ENCODE data around the gene CCBE1.
A peak's percentile ranks its signal among the peaks of the same experiment; 100 is the strongest.
"Not testable (repeated sequence)": the region's sequence is repeated elsewhere in the genome, so short reads cannot be mapped to it uniquely, and the experiment has no call there.

The CCBE1 gene

DNA sequence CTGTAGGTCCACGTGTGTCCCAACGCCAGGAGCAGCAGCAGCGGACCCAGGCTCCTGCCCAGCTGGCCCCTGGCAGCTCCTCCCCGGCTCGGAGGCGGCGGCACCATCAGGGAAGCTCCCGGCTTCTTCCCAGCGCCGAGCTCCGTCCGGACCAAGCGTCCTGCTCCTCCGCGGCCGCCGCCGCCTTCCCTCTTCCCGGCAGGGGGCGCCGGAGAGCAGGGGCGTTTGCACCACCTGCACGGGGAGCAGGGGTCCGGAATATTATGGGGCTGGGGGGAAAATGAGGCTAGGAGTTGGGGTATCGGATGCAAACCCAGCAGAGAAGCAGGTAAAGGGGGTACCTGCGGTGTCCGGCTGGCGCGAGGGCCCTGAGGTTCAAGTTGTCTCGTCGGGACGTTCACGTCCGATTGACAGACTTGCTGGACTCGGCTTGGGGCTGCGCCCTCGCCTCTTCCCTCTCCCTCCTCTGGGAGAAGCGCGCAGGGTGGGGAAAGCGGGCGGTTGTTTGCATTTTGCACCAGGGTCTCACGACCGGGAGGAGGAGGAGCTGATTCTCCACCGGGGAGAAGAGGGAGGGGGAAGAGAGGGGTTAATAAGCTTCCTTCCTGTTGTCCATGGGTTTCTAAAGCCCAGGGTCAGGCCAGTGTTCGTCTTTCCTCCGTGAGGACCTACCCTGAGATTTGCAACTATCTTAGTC lies at the start of gene CCBE1:
TSS of gene CCBE1 (minus strand) at position 188 of the 697 bp plus-strand sequence.
- peak in 1 of 2 experiments; percentile 46 for DNase-seq (ENCODE audit: low read depth in 2 of 2)

DNA sequence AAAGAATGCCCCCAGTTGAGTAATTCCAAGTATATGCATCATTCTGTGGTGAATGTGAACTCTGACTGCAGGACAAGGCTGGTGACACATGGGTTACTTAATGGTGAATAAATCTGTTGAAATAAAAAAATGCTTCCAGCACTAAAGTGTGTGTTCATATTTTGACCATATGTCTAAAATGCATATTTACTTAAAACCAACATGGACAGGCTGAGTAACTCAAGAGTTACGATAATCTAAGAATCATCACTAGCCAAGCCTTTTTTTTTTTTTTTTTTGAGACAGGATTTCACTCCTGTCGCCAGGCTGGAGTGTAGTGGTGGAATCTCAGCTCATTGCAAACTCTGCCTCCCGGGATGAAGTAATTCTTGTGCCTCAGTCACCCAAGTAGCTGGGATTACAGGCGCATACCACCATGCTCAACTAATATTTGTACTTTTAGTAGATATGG lies 47.1 kb upstream of the CCBE1 start:
- DNase-seq (ENCODE audit: low read depth in 2 of 2), result peak; percentile 97

DNA sequence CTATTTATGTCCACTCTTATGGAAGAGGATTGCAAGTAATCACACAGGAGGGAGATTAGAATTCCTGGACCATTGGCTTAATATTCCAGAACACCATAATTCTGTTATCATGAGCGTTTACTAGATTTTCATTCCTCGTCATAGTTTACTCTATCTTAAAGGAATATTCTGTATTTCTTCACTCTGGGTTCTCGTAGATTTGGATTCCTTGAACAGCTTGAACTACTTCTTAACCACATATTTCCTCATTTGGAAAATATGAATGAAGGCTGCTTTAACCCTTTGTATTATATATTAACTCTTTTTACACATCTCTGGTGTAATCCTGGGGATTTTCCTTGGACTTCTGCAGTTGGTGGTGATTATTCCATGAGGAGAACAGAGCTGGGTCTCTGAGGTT lies 46.3 kb upstream of the CCBE1 start:
- DNase-seq (ENCODE audit: low read depth in 2 of 2), result peak; percentile 72 to 81

DNA sequence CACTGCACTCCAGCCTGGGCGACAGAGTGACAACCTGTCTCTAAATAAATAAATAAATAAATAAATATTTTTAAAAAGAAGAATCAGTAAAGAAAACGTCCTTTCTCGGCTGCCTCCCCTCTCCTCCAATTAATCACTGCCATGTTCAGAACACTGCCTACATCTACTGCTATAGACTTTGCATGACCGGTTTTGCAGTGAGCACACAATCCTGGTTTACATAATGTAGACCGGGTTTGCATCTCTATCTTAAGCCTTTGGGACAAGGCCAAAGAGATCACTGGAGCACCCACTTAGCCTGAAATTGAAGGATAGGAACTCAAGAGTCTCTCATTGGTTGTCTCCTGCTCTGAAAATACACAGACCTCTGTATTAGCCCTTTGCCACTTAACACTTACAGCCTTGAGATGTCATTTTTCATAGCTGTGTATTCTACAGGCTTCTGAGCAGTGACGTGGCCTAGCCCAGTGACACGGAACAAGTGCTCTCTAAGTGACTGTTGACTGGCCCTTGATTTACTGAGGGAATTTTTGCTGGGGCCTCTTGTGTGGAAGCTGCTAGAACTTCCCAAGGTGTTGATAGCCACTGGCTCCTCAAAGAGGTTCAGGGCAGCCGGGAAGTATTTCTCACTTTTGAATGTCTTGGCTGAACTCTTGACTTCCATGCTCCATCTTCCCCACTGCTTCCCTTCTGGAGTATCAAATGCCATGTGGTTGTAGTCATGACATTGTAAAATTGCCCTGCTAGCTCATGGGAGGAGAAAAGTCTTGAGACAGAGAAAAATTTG lies 45.3 kb upstream of the CCBE1 start:
- peak; percentile 67 to 72 for DNase-seq (ENCODE audit: low read depth in 2 of 2)

DNA sequence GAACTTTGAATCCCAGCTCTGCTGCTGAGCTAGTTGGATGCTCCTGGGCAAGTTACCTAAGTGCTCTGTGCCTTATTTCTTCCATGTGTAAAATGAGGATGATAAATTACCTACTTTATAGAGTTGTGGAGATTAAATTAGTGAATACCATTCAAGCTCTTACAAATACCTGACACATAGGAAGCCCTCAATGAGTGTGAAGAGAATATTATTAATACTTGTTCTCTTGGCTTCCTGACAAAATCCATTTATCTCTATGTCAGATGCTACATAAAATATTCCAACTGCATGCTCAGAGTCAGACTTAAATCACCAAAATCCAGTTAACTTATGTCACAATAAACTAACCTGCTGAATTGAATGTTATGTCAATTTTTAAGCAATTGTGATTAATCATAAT lies 42.9 kb upstream of the CCBE1 start:
- no peak for DNase-seq (ENCODE audit: low read depth in 2 of 2)

DNA sequence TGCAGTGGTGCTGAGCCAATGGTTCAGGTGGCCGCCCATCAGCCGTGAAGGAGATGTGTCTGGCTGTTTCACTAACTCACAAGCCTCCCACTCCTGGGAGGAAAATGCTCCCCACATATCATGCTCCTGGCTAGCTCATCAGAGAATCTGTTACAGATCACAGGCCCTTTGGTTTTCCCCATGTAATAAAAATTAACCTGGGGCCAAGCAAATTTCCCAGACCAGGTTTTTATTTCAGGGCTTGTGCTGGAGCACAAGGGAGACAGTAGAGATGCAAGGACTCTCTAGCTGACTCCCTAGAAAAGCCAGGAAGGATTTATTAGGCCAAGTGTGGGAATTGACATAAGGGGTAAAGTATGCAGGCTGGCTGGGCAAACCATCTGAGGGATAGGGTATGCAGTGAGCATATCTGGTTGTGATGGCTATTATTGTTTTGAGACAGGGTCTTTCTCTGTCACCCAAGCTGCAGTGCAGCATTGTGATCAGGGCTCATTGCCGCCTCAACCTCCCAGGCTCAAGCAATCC lies 40.6 kb upstream of the CCBE1 start:
- no peak for DNase-seq (ENCODE audit: low read depth in 2 of 2)

DNA sequence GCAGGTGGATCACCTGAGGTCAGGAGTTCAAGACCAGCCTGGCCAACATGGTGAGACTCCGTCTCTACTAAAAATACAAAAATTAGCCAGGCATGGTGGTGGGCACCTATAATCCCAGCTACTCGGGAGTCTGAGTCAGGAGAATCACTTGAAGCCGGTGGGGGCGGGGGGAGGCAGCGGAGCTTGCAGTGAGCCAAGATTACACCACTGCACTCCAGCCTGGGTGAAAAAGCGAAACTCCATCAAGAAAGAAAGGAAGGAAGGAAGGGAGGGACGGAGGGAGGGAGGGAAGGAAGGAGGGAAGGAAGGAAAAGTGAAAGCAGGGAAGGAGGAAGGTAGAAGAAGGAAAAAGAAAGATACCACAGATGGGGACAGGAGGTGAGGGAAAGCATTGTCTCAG lies 40.1 kb upstream of the CCBE1 start:
- not testable (repeated sequence) for DNase-seq (ENCODE audit: low read depth in 2 of 2)

DNA sequence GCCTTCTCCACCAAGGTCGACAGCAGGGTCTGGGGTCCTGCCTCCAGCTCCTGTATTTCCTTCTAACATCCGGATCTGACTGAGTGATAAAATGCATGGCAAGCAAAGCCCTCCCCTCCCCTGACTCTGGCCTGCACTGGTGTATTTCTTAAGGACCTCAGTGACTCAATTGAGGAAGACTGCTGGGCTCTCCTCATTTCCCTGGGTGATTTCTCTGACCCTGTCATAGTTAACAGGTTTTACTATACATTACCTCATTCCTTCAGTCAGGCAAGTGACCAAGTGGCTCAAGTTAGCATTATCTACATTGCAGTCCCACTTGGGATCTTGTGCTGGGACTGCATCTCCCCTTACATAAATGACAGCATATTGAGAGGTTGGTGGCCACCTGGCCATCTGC lies 38.8 kb upstream of the CCBE1 start:
- no peak for DNase-seq (ENCODE audit: low read depth in 2 of 2)

DNA sequence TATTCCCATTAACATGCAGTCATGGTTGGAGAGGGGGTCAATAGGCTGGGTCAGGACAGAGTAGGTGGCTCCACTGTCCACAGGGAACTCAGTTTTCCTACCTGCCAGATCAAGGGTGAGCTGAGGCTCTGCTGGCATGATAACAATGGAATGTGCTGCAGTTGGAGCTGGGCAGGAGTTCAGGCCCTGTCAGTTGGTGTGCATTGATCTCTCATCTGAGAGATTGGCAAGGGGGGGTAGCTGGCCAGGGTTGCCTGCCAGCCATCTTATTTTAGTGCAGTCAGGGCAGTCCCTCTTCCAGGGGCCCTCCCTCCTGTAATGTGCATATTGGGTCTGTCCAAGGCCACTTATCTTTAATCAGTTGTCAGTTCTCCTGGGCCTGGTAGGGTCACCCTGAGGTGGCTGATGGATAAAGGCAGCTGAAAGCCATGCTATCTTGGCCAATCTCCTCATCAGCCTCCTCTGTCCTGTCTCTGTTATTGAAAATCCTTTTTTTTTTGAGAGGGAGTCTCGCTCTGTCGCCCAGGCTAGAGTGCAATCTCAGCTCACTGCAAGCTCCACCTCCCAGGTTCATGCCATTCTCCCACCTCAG lies 38.1 kb upstream of the CCBE1 start:
- no peak for DNase-seq (ENCODE audit: low read depth in 2 of 2)

DNA sequence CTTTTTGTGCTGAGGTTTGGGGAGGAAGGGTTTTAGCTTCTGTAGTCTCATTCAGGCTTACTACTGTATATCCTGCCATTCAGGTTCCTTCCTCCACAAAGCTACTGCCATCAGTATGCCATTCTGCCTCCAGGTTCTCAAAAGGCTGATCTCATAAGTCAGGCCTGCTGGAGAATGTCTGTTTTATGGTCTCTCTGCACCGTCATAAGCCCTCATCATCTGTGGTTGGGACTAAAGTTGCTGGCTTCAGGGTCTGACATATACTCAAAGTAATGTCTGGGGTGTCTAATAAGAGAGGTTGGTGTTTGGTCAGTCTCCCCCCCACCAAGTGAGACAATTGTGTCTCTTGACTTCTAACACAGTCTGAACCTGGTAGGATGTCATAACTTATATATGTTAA lies 36.2 kb upstream of the CCBE1 start:
- DNase-seq (ENCODE audit: low read depth in 2 of 2), result no peak

DNA sequence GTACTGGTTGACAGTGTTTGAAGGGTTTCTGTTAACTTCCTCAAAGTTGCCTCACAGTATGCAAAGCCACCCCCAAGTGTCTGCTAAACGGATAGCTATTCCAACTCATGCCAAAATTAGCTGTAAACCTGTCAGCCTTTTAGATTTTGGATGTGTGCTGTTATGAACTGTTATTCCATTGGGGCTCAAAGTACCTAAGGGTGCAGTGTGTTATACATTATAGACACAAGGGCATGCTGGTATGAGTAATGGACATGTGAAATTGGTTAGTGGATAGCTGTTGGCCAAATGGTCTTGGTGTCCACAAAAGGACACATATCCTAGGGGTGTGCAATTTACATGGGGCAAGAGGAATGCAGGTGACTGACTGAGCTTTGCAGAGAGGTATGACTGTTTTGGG lies 33.7 kb upstream of the CCBE1 start:
- no peak for DNase-seq (ENCODE audit: low read depth in 2 of 2)

DNA sequence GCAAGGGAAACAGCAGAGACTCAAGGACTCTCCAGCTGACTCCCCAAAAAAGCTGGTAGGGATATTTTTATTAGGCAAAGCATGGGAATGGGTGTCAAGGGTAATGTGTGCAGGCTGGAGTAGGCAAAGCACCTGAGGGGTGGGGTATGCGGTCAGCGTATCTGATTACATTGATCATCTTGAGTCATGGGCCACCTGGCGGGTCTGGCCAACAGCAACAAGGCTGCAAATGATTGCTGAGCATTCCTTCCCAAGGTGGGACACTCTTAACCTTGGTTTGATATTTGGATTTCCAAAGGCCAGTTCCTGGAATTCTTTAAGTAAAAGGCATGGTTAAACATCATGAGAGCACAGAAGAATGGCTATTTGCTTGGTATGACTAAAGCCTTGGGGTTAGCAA lies 32.6 kb upstream of the CCBE1 start:
- DNase-seq (ENCODE audit: low read depth in 2 of 2), result no peak

DNA sequence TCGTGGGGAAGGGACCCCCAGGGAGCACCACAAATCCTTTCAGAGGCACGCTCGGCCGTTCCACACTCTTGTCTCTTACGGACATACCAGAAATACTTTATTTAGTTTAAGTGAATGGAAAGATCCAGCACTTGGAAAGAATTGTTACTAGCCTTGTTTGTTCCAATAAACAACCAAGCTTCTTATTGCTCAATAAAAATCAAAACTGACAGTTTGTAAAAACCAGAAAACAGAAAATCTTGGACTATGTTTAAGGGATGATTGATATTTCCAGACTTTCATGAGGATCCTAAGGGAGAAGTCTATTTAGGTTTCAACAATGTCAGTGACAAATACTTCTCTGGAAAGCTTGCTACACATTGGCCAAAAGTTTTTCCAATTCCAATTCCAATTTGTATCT lies 31.6 kb upstream of the CCBE1 start:
- no peak for DNase-seq (ENCODE audit: low read depth in 2 of 2)

DNA sequence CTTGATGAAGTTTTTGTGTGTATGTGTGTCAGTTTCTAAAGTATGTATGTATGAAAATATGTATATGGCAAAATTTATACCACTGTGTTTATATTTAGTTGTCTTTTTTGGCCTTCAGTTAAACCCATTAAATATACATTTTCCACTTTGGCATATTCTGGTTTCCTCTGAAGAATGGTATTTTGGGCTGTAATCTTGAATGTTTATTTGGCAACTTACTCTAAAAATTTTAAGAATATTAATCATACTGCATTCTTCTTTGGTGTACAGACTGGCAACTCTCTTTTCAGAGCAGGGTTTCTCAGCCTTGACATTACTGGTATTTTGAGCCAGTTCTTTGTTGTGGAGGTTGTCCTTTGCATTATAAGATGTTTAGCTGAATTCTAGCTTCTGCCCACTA lies 27.9 kb upstream of the CCBE1 start:
- DNase-seq (ENCODE audit: low read depth in 2 of 2), result no peak

DNA sequence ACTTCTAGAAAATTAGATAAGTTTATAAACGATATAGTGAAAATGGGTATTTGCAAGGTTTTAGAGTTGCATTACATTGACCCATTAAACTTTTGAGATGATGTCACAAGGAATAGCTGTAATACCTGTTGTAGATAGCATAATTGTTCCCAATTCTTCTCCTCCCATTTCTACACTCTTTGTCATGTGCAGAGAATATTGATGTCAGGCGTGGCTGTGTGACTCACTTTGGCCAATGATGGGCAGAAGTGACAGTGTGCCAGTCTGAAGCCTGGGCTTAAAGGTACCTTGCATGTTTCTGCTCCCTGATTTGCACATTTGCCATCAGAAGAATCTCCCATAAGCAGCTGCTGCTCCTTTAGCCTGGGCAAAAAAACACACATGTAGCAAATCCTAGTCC lies 26.9 kb upstream of the CCBE1 start:
- no peak for DNase-seq (ENCODE audit: low read depth in 2 of 2)

DNA sequence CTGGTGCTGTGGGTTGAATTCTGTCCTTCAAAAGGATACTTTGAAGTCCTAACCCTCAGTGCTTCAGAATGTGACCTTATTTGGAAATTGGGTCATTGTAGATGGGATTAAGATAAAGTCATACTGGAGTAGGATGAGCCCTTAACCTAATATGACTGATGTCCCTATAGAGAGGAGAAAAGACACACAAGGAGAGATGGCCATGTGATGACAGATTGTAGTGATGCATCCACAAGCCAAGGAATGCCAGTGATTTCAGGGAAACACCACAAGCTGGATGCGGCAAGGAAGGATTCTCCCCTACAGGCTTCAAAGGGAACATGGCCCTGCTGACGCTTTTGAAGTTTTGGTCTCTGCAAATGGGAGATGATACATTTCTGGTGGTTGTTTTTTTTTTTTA lies 24.7 kb upstream of the CCBE1 start:
- no peak for DNase-seq (ENCODE audit: low read depth in 2 of 2)

DNA sequence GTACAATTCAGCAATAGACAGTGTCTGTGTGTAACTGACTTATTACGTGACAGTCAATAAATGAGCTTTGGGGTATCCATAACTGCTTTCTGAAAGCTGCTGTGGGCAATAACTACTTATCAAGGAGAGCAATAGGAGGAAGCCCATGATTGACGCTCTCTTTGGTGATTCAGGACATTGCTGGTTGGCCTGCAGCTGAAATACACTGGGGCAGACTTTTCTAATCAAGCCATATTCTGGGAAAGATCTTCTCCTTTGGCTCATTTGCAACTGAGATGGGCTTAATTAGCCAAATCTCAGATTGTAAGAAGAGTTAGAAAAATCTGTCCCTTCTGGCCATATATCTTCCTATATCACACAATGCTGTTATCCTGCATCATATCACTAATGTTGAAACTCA lies 24.0 kb upstream of the CCBE1 start:
- no peak for DNase-seq (ENCODE audit: low read depth in 2 of 2)

DNA sequence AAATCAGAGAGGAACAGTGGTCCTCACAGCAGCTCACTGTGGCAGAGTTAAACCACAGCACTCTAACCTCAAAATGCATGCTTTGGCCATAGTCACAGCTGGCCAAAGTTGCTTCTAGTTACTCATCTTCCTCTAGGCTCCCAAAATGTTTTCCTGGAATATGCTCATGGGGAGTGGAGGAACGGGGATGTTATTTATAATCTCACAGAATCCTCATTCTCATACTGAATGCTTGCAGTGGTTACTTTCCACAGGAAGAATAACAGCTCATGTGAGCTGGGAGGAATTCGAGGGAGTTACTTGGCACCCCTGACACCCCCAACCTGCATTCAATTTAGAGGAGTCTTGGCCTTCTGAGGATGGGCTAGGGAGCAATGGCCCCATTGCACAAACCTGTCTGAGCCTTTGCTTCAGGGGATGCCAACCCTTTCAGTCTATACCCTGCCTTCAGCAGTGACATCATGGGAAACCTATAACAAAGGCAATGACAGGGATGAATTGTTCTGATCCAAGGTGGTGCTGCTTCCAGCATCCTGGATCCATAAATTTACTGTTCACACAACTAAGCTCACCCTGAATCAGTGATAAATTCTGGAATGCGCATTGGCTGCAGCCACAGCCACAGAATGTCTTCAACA lies 22.4 kb upstream of the CCBE1 start:
- DNase-seq (ENCODE audit: low read depth in 2 of 2), result peak; percentile 79 to 80

DNA sequence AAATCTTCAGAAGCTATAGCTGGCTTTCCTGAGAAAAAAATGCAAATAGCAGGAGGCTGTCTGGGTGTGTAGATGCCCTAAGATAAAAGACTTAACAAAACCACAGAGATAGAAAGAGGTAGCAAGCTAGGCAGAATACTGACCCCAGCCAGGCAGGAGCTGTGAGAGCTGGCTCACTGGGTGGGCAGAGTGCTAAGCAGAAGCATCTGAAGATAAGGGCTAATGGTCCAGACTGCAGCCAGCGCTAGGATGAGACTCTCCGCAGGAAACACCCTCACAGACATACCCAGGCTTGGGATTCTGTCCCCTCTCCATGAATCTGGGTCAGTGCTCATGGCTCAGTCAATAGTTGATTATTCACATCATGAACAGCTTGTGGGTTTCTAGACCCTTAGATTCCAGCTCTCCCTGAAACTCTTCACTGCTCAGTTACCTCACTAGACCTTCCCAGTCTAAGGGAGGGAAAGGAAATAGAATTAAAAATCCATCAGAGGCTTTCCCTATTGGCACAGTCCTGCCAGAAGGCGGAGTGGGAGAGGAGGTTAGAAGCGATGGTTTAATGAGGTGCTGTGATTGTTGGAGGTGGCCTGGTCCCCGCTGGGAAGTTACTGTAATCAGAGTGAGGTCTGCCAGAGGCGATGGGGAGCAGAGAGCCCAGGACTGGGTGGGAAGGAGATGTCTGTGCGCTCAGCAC lies 21.4 kb upstream of the CCBE1 start:
- no peak for DNase-seq (ENCODE audit: low read depth in 2 of 2)

DNA sequence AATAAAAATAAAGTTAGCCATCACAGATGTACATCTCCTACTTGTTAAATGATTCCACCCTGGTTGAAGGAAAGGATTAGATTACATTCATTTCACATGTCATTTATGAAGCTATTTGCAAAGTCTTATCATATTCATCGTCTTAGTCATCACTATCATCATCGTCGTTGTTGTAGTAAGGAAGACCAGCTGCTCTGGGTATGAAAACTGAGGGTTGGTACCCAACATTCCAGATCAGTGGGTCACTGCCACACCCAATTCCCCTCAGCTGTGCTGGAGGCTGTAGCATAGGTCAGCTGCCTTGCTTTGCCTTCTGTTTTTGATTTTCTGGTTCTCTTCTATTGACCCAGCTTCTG lies 20.9 kb upstream of the CCBE1 start:
- peak; percentile 90 to 91 for DNase-seq (ENCODE audit: low read depth in 2 of 2)

DNA sequence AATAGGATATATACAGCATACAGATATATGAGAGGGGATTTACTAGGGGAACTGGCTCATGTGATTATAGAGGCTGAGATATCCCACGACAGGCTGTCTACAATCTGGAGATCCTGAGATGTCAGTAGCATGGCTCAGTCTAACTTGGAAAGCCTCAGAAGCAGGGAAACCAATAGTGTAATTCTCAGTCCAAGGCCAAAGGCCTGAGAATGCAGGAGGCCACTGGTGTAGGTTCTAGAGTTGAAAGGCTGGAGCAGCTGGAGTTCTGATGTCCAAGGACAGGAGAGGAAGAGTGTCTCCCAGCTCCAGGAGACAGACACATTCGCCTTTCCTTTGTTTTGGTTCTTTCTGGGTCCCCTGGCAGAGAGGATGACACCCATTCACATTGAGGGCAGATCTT lies 20.1 kb upstream of the CCBE1 start:
- no peak for DNase-seq (ENCODE audit: low read depth in 2 of 2)

DNA sequence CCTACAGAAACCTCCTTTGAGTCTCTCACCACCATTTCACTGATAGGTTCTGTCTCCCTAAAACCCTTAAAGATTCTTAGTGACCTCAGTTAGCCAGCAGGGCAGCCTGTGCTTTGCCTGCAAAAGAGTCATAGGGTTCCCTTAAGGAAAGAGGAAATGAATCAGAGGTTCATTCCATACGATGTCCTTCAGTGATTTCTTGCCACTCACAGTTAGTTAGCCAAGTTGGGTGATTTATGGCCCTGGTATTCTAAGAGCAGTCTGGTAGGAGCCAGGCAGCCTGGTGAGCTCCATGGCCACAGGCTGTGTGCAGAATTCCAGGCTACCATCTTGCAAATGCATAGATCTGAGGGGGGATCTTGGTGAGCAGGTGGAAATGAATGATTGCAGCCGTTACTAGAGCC lies 18.7 kb upstream of the CCBE1 start:
- peak in 1 of 2 experiments; percentile 65 for DNase-seq (ENCODE audit: low read depth in 2 of 2)

Measured in fibroblast of skin of left quadriceps (primary cell).